Type B pancreatic cell (in vitro differentiated cells): Measurements from ENCODE around the gene RXFP1. TPM values are rescaled to one million over a fixed set of nuclear protein-coding genes. Genes with fewer than 3 reads are reported as not detected.

ENCODE experiments used
- DNase-seq: peaks from one replicate; pipeline ENCODE4 v3.0.0; 2021; ENCODE audit warnings: mixed read lengths; ENCODE audit not compliant: unreplicated experiment; ENCODE audit errors: extremely low spot score
- H3K27ac Mint-ChIP-seq: 2 replicates; pipeline ENCODE4 v1.8.0; 2021; ENCODE audit warnings: mild to moderate bottlenecking, mixed read lengths
- H3K27me3 Mint-ChIP-seq: 2 replicates; pipeline ENCODE4 v1.8.0; 2021; ENCODE audit warnings: mixed read lengths
- H3K36me3 Mint-ChIP-seq: 2 replicates; pipeline ENCODE4 v1.8.0; 2021; ENCODE audit warnings: mixed read lengths
- H3K4me1 Mint-ChIP-seq: one replicate; pipeline ENCODE4 v1.8.0; 2021; ENCODE audit warnings: mixed read lengths; ENCODE audit not compliant: unreplicated experiment
- H3K4me3 Mint-ChIP-seq: 2 replicates; pipeline ENCODE4 v1.8.0; 2021; ENCODE audit warnings: mild to moderate bottlenecking, mixed read lengths
- H3K9me3 Mint-ChIP-seq: 2 replicates; pipeline ENCODE4 v1.8.0; 2021; ENCODE audit warnings: mixed read lengths
- total RNA-seq: library from RNA; stranded (reverse); gene quantifications from 2 replicates; pipeline ENCODE4 v1.2.1, GENCODE V29; 2021; ENCODE audit warnings: low replicate concordance
- TF ChIP-seq, protein P1 (sequence below): fragments of 200-600 bp; sonication (generic); conservative IDR thresholded peaks from 2 replicates; pipeline ENCODE4 v1.5.0; 2021; ENCODE audit warnings: antibody characterized with exemption, mild to moderate bottlenecking

Gene RXFP1
- total RNA-seq, 1 donor from 2014 or later: 0.07 TPM

DNA sequence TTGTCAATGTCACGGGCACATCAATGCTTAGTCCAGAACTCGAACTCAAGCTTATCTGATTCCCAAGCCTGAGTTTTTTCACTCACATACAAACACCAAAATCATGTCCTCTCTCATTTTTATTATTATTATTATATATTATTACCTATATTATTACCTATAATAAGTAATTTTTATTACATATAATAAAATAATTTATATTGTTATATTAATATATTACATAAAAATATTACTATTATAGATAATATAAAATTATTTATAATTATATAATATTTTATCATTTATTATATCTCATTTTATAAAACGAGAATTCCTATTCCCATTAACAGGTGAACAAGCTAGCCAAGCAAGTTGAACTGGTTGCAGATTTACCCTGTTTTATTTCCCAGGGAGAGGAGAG lies 13.0 kb downstream of the RXFP1 start:
- H3K36me3 Mint-ChIP-seq: no peaks in the 10 kb centered on the region
- H3K4me3 Mint-ChIP-seq: no peak overlapping the region
- peak overlapping the region; percentile 42 for H3K27ac Mint-ChIP-seq
- H3K27me3 Mint-ChIP-seq: peaks cover 3% of the 10 kb centered on the region
- DNase-seq: no peak
- H3K9me3 Mint-ChIP-seq: no peaks in the 10 kb centered on the region
- peaks cover 6% of the 10 kb centered on the region for H3K4me1 Mint-ChIP-seq
- TF ChIP-seq, protein P1, sequence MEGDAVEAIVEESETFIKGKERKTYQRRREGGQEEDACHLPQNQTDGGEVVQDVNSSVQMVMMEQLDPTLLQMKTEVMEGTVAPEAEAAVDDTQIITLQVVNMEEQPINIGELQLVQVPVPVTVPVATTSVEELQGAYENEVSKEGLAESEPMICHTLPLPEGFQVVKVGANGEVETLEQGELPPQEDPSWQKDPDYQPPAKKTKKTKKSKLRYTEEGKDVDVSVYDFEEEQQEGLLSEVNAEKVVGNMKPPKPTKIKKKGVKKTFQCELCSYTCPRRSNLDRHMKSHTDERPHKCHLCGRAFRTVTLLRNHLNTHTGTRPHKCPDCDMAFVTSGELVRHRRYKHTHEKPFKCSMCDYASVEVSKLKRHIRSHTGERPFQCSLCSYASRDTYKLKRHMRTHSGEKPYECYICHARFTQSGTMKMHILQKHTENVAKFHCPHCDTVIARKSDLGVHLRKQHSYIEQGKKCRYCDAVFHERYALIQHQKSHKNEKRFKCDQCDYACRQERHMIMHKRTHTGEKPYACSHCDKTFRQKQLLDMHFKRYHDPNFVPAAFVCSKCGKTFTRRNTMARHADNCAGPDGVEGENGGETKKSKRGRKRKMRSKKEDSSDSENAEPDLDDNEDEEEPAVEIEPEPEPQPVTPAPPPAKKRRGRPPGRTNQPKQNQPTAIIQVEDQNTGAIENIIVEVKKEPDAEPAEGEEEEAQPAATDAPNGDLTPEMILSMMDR: no peak

DNA sequence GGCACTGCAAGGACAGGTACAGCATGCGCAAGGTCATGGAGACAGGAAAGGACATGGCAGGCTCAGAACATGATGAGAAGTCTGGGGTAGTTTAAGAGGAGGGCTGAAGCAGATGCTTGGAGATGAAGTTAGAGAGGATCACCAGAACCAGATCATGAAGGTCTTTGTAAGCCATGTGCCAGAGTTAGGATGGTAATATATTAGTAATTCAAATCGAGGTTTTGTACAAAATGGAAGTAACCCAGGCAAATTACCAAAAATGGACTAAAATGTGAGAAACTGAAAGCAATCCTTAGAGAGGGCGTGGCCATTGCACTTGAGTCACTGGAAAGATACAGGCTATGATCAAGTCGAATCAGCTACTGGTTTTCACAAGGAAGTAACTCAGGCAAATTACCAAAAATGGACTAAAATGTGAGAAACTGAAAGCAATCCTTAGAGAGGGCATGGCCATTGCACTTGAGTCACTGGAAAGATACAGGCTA lies 13.5 kb downstream of the RXFP1 start:
- no peak for DNase-seq
- H3K9me3 Mint-ChIP-seq: no peaks in the 10 kb centered on the region
- peak overlapping the region; percentile 42 for H3K27ac Mint-ChIP-seq
- TF ChIP-seq, protein P1: no peak
- H3K27me3 Mint-ChIP-seq: peaks cover 2% of the 10 kb centered on the region
- H3K36me3 Mint-ChIP-seq: no peaks in the 10 kb centered on the region
- H3K4me1 Mint-ChIP-seq: peaks cover 5% of the 10 kb centered on the region
- no peak overlapping the region for H3K4me3 Mint-ChIP-seq

DNA sequence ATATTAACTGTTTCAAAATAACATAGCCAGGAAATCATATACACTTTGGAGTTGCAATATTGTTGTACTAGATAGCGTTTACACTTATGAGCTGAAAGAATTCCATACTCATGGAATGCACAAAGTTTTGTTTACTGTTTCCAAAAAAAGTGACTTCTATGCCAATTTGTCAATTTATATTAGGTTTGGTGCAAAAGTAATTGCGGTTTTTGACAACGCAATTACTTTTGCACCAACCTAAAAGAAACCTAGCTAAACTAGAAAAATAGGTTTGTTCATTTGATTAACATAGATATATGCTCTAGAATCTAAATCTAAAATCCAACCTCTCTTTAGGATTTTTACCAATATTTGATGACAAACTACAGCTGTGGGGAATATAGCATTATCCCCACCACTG lies 15.2 kb downstream of the RXFP1 start:
- TF ChIP-seq, protein P1: no peak
- no peak overlapping the region for H3K4me3 Mint-ChIP-seq
- no peak for DNase-seq
- no peak overlapping the region for H3K27ac Mint-ChIP-seq
- no peaks in the 10 kb centered on the region for H3K9me3 Mint-ChIP-seq
- no peaks in the 10 kb centered on the region for H3K4me1 Mint-ChIP-seq
- H3K36me3 Mint-ChIP-seq: no peaks in the 10 kb centered on the region
- H3K27me3 Mint-ChIP-seq: no peaks in the 10 kb centered on the region

DNA sequence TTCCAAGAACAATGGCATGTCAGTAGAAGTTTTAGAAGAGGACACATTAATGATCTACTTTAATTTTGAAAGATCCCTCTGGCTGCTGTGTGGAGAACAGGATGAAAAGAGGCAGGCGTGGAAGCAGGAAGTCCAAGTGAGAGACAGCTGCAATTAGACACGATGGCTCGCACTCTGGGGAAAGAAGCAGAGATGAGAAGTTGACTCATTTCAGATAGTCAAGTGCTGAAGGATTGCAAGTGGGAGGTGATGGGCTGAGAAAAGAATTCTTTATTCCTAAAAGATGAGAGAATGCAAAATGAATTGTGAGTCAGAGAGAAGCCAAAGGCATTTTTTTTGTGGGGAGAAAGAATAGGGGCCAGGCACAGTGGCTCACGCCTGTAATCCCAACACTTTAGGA lies 16.5 kb downstream of the RXFP1 start:
- no peak for DNase-seq
- H3K36me3 Mint-ChIP-seq: no peaks in the 10 kb centered on the region
- TF ChIP-seq, protein P1: no peak
- no peaks in the 10 kb centered on the region for H3K9me3 Mint-ChIP-seq
- H3K27me3 Mint-ChIP-seq: no peaks in the 10 kb centered on the region
- no peaks in the 10 kb centered on the region for H3K4me1 Mint-ChIP-seq
- no peak overlapping the region for H3K4me3 Mint-ChIP-seq
- no peak overlapping the region for H3K27ac Mint-ChIP-seq

DNA sequence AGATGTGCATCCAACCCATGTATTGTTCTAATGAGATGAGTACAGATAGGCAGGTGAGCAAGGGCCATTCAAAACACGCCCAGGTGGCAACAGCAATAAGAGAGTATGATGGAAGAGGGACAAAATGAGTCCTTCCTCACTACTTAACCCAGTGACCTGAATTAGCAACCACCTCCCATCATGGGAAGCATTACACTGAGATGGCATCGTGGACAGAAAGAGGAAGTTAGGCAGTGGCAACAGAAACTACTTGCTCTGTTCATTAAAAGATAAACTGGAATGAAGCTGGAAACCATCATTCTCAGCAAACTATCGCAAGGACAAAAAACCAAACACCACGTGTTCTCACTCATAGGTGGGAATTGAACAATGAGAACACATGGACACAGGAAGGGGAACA lies 17.2 kb downstream of the RXFP1 start:
- Mint-ChIP-seq H3K36me3 (no peaks in the 10 kb centered on the region), H3K27me3 (no peaks in the 10 kb centered on the region), H3K27ac (no peak overlapping the region), H3K4me1 (no peaks in the 10 kb centered on the region), H3K4me3 (no peak overlapping the region), H3K9me3 (no peaks in the 10 kb centered on the region)
- TF ChIP-seq, protein P1: no peak
- DNase-seq: no peak
